Forelimb muscle (tissue), 1 donor: Measurements from ENCODE around the gene OR8J3. TPM values are rescaled to one million over a fixed set of nuclear protein-coding genes. Genes with fewer than 3 reads are reported as not detected.
"Not testable (repeated sequence)": the region's sequence is repeated elsewhere in the genome, so short reads cannot be mapped to it uniquely, and the experiment has no call there.

Source experiments
- DNase-seq: peaks from one replicate; pipeline ENCODE4 v3.0.0-alpha.2; 2013; ENCODE audit warnings: low read depth
- polyA plus RNA-seq: library from polyadenylated mRNA; unstranded; fragments of 120-200 nt; gene quantifications from one replicate; pipeline ENCODE4 v1.2.1, GENCODE V29; 2013; ENCODE audit not compliant: insufficient read length

The OR8J3 gene
- polyA plus RNA-seq, result not detected

- no peak for DNase-seq
Measured at GRCh38 chr11:56140151-56140661, at the start of gene OR8J3. Gene OR8J3 (minus strand): TSS chr11:56140201. CDS start chr11:56137718, 2,483 bp downstream.

GRCh38 chr11:56188602-56189001 lies 48.6 kb upstream of the OR8J3 start:
- DNase-seq, result no peak

GRCh38 chr11:56183459-56183858 lies 43.5 kb upstream of the OR8J3 start:
- DNase-seq, result no peak

DNA sequence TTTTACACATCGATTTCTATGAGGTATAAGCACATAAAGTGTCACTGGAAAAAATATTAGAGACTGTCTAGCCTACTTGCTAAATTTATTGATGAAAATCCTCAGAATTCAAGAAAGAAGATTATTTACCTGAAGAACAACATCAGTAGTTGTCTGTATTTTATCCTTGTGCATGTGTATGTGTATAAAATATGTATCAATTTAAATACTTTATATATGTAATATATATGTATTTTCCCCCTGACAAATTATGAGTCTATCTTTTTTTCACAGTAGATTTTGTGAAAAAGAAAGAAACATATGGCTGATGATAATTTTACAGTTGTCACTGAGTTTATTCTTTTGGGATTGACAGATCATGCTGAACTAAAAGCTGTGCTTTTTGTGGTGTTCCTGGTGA lies 36.3 kb upstream of the OR8J3 start, which contains the start of gene OR5J2:
Gene OR5J2, plus strand, starts transcription at position 301 of the 400 bp plus-strand sequence. Its CDS starts 0 bp downstream, at position 301.
- DNase-seq, result no peak

GRCh38 chr11:56172256-56172830 lies 32.3 kb upstream of the OR8J3 start:
- DNase-seq, result no peak

DNA sequence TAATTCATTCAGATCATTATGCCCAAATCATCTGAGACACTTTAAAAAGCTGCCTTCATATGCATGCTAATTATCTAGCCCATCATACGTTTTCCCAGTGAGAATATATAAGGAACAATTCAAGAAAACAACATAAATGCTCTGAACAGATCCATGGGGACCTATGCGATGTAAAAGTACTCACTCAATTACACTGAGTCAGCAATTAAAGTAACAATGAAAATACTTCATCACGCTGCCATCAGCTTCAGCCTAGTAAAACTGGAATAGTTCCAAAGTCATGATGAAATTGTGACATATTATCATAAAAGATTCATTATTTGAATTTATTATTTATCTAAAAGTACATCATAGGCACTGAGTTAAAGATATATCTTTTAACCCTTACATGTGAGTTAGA lies 23.8 kb upstream of the OR8J3 start:
- DNase-seq, result no peak

DNA sequence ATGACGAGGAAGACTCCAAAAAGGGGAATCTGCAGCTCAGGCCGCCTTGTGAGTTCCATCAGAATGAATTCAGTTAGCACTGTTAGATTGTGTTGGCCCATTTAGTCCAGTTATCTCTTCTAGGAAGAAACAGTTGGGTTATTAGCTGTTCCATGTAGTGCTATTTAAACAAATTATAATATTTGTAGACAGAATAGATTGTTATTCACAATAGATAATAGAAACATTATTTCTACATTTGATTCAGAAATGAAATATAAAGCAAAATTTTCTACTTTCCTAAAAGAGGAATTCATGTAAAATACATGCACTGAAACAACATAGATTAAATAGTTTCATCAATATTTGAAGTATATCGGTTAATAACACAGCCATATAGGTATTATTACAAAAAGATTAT lies 20.2 kb upstream of the OR8J3 start, which contains the start of gene OR8K5:
Gene OR8K5, minus strand, starts transcription at position 101 of the 400 bp plus-strand sequence. Its CDS starts 0 bp downstream, at position 101.
- no peak for DNase-seq

DNA sequence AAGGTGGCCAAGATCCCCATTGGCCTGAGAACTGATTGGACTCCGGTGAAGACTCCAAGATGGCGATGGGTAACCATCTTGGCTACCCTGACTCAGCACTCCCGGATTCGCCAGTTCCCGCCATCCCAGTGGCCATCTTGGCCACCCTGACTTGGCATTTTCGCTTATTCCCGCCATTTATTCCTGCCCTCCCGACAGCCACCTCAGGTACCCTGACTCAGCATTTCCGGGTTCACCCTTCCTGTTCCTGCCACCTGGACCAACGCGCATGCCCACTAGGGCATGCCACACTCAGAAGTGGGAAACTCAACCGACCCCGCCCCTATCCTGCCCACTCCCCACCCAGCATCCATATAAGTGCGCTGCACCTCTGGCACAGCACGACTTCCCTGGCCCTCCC lies 12.3 kb upstream of the OR8J3 start:
- no peak for DNase-seq

DNA sequence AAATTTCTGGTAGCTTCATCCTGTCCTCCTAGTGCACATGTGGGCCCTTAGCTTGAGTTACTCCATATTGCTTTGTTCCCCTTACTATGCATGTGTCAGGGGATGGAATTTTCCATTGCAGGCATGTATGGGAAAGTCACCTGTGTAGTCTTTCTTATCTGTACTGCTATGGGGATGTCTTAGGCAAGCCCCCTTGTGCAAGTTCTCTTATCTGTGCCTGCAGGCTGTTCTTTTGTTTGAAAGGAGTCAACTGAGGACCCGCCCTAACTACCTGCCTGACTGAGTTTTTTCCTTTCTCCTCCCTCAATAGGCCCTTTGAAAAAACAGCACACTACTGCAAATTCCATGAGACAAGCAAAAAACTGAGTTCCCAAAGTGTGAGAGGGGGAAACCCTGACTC lies 11.4 kb upstream of the OR8J3 start:
- DNase-seq, result no peak

DNA sequence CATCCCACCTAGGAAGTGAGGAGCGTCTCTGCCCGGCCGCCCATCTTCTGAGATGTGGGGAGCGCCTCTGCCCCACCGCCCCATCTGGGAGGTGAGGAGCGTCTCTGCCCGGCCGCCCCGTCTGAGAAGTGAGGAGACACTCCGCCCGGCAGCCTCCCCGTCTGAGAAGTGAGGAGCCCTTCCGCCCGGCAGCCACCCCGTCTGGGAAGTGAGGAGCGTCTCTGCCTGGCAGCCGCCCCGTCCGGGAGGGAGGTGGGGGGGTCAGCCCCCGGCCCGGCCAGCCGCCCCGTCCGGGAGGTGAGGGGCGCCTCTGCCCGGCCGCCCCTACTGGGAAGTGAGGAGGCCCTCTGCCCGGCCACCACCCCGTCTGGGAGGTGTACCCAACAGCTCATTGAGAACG lies 3.7 kb upstream of the OR8J3 start:
- DNase-seq, result not testable (repeated sequence)

- DNase-seq, result no peak
Measured at GRCh38 chr11:56122073-56122472, 17.9 kb downstream of the OR8J3 start, which contains the start of gene OR8H3. Gene OR8H3 (plus strand): TSS chr11:56122373. CDS start chr11:56122373, 0 bp downstream.

DNA sequence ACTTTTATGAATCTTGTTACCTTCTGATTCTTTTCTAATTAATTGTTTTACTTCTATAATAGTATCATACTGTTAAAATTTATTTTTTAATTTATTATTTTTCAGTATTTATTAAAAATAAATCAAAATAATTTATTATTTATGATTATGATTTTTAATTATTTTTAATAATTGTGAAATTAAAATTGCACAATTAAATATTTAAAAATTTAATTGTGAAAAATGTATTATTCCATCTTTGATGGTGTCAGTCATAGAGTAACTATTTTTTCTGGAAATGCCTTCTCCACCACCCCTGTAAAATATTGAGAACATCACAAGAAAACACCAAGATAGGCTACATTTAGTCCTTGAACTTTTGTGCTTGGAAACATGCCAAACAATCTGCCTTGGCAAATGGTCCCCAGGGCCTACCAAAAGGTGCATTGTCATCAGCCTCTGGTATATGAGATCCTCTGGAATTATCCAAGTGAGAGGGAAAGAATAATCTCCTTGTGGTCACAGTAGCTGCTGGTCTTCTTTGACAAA lies 36.7 kb downstream of the OR8J3 start, which contains the start of gene OR8H2:
Gene OR8H2, plus strand, starts transcription at position 478 of the 528 bp plus-strand sequence. CDS start 1,356 bp downstream, outside the sequence.
- no peak for DNase-seq

DNA sequence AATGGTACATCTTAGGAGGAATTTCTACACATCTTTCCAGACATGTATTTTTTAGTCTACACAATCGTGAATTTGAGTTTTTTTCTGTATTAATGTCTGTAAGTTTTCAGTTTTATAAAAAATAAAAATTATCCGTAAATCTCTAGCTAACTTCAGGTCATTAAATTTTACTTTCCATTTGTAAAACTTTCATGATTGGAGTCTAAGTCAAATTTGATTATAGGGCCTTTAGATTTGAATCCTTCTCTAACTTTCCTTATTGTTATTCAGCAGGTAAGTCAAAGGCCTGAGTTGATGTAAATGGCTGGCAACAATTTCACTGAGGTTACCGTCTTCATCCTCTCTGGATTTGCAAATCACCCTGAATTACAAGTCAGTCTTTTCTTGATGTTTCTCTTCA lies 47.0 kb downstream of the OR8J3 start, which contains the start of gene OR8I2:
Gene OR8I2, plus strand, starts transcription at position 301 of the 400 bp plus-strand sequence. Its CDS starts 0 bp downstream, at position 301.
- no peak for DNase-seq

- DNase-seq, result no peak
Measured at GRCh38 chr11:56089697-56090096, 50.3 kb downstream of the OR8J3 start.

Other genes starting within 250 kb of the OR8J3 start
- not detected for gene OR5W2, start 225.6 kb downstream of the OR8J3 start, polyA plus RNA-seq
- gene OR5I1, start 203.8 kb downstream of the OR8J3 start, polyA plus RNA-seq, result not detected
- not detected for gene OR10AG1, start 170.3 kb downstream of the OR8J3 start, polyA plus RNA-seq
- gene OR5F1, start 145.6 kb downstream of the OR8J3 start, polyA plus RNA-seq, result not detected
- 0.01 TPM for gene OR5AS1, start 112.5 kb downstream of the OR8J3 start, polyA plus RNA-seq
- not detected for gene OR8I2, start 46.9 kb downstream of the OR8J3 start, polyA plus RNA-seq
- gene OR8H2, start 36.5 kb downstream of the OR8J3 start, polyA plus RNA-seq, result 0.08 TPM
- gene OR8H3, start 17.8 kb downstream of the OR8J3 start, polyA plus RNA-seq, result not detected
- not detected for gene OR8K5, start 20.1 kb upstream of the OR8J3 start, polyA plus RNA-seq
- gene OR5J2, start 36.4 kb upstream of the OR8J3 start, polyA plus RNA-seq, result not detected
- not detected for gene OR5T2, start 94.1 kb upstream of the OR8J3 start, polyA plus RNA-seq
- not detected for gene OR5T3, start 112.1 kb upstream of the OR8J3 start, polyA plus RNA-seq
- not detected for gene OR5T1, start 134.0 kb upstream of the OR8J3 start, polyA plus RNA-seq
- gene OR8H1, start 152.1 kb upstream of the OR8J3 start, polyA plus RNA-seq, result not detected
- not detected for gene OR8K3, start 174.9 kb upstream of the OR8J3 start, polyA plus RNA-seq
- gene OR8K1, start 205.8 kb upstream of the OR8J3 start, polyA plus RNA-seq, result not detected
- not detected for gene OR8J1, start 214.1 kb upstream of the OR8J3 start, polyA plus RNA-seq
- not detected for gene OR8U1, start 235.4 kb upstream of the OR8J3 start, polyA plus RNA-seq